A549 (cell line): ENCODE data around the gene DGKH.

Experiments used
- BHLHE40 ChIP-seq: IDR thresholded peaks from 2 replicates; pipeline ENCODE4 v1.6.1; 2012; ENCODE audit warnings: low read depth, low read length, inconsistent platforms
- CBX2 ChIP-seq: fragments of 200-600 bp; sonication (generic); IDR thresholded peaks from 2 replicates; pipeline ENCODE4 v1.6.1; 2016; ENCODE audit warnings: low read depth, mild to moderate bottlenecking, borderline replicate concordance
- MAX ChIP-seq: IDR thresholded peaks from 2 replicates; pipeline ENCODE4 v1.6.1; 2012
- POLR2AphosphoS2 ChIP-seq: conservative IDR thresholded peaks from 2 replicates; pipeline ENCODE4 v1.6.1; 2012; ENCODE audit warnings: low read length, improper control_type of control experiment, inconsistent platforms
- TF ChIP-seq, protein P1 (sequence below): fragments of 200-600 bp; sonication (generic); IDR thresholded peaks from 2 replicates; pipeline ENCODE4 v1.6.1; 2016; ENCODE audit warnings: antibody characterized with exemption, mild to moderate bottlenecking, moderate library complexity

- TF ChIP-seq MAX (no peak), POLR2AphosphoS2 (no peak), BHLHE40 (no peak), CBX2 (no peak)
- TF ChIP-seq, protein P1, sequence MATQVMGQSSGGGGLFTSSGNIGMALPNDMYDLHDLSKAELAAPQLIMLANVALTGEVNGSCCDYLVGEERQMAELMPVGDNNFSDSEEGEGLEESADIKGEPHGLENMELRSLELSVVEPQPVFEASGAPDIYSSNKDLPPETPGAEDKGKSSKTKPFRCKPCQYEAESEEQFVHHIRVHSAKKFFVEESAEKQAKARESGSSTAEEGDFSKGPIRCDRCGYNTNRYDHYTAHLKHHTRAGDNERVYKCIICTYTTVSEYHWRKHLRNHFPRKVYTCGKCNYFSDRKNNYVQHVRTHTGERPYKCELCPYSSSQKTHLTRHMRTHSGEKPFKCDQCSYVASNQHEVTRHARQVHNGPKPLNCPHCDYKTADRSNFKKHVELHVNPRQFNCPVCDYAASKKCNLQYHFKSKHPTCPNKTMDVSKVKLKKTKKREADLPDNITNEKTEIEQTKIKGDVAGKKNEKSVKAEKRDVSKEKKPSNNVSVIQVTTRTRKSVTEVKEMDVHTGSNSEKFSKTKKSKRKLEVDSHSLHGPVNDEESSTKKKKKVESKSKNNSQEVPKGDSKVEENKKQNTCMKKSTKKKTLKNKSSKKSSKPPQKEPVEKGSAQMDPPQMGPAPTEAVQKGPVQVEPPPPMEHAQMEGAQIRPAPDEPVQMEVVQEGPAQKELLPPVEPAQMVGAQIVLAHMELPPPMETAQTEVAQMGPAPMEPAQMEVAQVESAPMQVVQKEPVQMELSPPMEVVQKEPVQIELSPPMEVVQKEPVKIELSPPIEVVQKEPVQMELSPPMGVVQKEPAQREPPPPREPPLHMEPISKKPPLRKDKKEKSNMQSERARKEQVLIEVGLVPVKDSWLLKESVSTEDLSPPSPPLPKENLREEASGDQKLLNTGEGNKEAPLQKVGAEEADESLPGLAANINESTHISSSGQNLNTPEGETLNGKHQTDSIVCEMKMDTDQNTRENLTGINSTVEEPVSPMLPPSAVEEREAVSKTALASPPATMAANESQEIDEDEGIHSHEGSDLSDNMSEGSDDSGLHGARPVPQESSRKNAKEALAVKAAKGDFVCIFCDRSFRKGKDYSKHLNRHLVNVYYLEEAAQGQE: no peak
These were observed 97.9 kb downstream of the DGKH start for GRCh38 chr13:42146359-42146758.
